ENCODE measurements around the gene KLHL36. TPM values are rescaled to one million over a fixed set of nuclear protein-coding genes. Genes with fewer than 3 reads are reported as not detected.

The KLHL36 gene
- total RNA-seq, 1 experiment from 2014 or later = 79.0 TPM

DNA sequence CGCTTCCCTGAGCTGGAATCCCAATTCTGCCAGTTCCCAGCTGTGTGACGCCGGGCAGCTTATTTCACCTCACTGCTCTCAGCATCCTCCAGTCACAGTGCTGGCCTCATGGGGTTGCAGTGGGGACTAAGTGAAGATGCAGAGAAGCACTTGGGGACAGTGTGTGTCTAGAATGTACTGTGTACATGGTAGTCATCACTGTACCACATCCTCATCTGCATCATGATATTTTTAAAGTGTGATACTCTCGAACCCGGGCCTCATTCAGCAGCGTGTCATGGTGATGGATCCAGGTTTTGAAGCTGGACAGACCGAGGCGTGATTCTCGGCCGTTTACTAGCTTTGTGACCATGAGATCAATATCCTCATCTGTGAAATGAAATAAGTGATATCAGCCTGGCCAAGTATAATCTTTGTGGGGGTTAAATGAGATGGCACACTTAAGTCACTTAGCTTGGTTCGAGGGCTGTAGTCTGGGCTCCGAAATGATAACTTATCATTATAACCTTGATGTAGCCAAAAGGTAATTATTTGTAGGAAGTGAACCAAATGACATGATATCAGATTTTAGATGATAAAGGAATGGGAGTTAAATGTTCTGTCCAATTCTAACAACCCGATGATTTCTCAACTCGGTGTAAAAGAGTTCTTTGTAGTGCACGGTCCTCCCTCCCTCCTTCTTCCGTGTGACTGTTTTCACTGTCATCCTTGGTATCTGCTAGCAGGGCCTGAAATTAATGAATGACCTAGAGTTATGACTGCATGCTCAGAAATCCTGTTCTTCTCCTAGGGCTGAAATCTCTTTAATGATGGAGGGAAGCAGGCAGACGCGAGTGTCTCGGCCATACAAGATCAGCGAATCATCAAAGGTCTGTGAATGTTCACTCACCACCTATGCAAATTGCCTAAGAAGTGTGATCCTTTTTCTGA lies 2.0 kb downstream of the KLHL36 start:
- ATAC-seq = no peak
- H3K9me2 ChIP-seq (ENCODE audit: insufficient read depth) = no peaks in the 10 kb centered on the region
- peaks cover 15% of the 10 kb centered on the region for H3K79me2 ChIP-seq (ENCODE audit: insufficient read depth, low read length)
- intact Hi-C loops (cut with micrococcal nuclease) = no loop called here
- no peak overlapping the region for H2AFZ ChIP-seq (ENCODE audit: low read depth, low read length, poor library complexity, severe bottlenecking)
- CTCF ChIA-PET = interaction anchor here (1.0 kb wide), 1 partner anchor 28 kb away, joined by 3 read pairs; no protein-coding TSS in a partner anchor
- H3K27me3 ChIP-seq (ENCODE audit: insufficient read depth, low read length) = no peaks in the 10 kb centered on the region
- no peak overlapping the region for H3K9ac ChIP-seq (ENCODE audit: low read length)
- peaks cover 4 to 6% of the 10 kb centered on the region in 2 experiments; a peak in 3 of 4 replicates for H3K36me3 ChIP-seq (ENCODE audit: control insufficient read depth in 1 of 2, insufficient read depth in 2 of 2, low read length in 2 of 2)
- peaks cover 6 to 15% of the 10 kb centered on the region in 2 experiments; a peak in 3 of 4 replicates for H3K4me1 ChIP-seq (ENCODE audit: control insufficient read depth in 1 of 2, insufficient read depth in 2 of 2, low read length in 2 of 2)
- no peak overlapping the region for H3K4me2 ChIP-seq (ENCODE audit: low read length)
- DNase-seq (ENCODE audit: low read depth, low spot score) = no peak
- no TSS peak for BruUV-seq (replicated peaks)
- TF ChIP-seq EZH2 (IDR thresholded peaks at IDR 0.05) = no peak
- TF ChIP-seq EGR1 (IDR thresholded peaks at IDR 0.05; ENCODE audit: low read depth) = no peak
- no peak for TF ChIP-seq EZH2phosphoT487 (IDR thresholded peaks at IDR 0.05; ENCODE audit: borderline replicate concordance)
- no peak for TF ChIP-seq RAD21 (IDR thresholded peaks at IDR 0.05; ENCODE audit: low read depth)
- no peak for TF ChIP-seq POLR2A (IDR thresholded peaks at IDR 0.05; ENCODE audit: borderline replicate concordance, extremely low read depth, insufficient read depth, insufficient read length)
- no peak for TF ChIP-seq SP1 (IDR thresholded peaks at IDR 0.05; ENCODE audit: low read depth)
- TF ChIP-seq ZFX (IDR thresholded peaks at IDR 0.05) = no peak
- no peak for TF ChIP-seq CEBPB (IDR thresholded peaks at IDR 0.05; ENCODE audit: low read depth)
- TF ChIP-seq CBX3 (IDR thresholded peaks at IDR 0.05; ENCODE audit: low read depth) = no peak
- no peak for TF ChIP-seq JUND (IDR thresholded peaks at IDR 0.05)
- no peak for TF ChIP-seq POLR2AphosphoS5 (IDR thresholded peaks at IDR 0.05; ENCODE audit: low read depth, low read length)
- TF ChIP-seq, protein P1, sequence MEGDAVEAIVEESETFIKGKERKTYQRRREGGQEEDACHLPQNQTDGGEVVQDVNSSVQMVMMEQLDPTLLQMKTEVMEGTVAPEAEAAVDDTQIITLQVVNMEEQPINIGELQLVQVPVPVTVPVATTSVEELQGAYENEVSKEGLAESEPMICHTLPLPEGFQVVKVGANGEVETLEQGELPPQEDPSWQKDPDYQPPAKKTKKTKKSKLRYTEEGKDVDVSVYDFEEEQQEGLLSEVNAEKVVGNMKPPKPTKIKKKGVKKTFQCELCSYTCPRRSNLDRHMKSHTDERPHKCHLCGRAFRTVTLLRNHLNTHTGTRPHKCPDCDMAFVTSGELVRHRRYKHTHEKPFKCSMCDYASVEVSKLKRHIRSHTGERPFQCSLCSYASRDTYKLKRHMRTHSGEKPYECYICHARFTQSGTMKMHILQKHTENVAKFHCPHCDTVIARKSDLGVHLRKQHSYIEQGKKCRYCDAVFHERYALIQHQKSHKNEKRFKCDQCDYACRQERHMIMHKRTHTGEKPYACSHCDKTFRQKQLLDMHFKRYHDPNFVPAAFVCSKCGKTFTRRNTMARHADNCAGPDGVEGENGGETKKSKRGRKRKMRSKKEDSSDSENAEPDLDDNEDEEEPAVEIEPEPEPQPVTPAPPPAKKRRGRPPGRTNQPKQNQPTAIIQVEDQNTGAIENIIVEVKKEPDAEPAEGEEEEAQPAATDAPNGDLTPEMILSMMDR (IDR thresholded peaks at IDR 0.05 in 2 of 3, conservative IDR thresholded peaks at IDR 0.05 in 1 of 3; ENCODE audit: borderline replicate concordance in 1 of 3, insufficient read depth in 1 of 3, low read depth in 2 of 3, low read length in 2 of 3) = no peak
- TF ChIP-seq, protein P2, sequence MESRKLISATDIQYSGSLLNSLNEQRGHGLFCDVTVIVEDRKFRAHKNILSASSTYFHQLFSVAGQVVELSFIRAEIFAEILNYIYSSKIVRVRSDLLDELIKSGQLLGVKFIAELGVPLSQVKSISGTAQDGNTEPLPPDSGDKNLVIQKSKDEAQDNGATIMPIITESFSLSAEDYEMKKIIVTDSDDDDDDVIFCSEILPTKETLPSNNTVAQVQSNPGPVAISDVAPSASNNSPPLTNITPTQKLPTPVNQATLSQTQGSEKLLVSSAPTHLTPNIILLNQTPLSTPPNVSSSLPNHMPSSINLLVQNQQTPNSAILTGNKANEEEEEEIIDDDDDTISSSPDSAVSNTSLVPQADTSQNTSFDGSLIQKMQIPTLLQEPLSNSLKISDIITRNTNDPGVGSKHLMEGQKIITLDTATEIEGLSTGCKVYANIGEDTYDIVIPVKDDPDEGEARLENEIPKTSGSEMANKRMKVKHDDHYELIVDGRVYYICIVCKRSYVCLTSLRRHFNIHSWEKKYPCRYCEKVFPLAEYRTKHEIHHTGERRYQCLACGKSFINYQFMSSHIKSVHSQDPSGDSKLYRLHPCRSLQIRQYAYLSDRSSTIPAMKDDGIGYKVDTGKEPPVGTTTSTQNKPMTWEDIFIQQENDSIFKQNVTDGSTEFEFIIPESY (IDR thresholded peaks at IDR 0.05; ENCODE audit: extremely low read depth, insufficient replicate concordance, low read length) = no peak
- TF ChIP-seq SIN3A (IDR thresholded peaks at IDR 0.05; ENCODE audit: low read depth) = no peak
- no peaks in the 10 kb centered on the region for H4K20me1 ChIP-seq (ENCODE audit: insufficient read depth)
- no peak overlapping the region for H3K27ac ChIP-seq (ENCODE audit: low read depth, low read length)
- RAD21 ChIA-PET (ENCODE audit: low non-redundant PET in 1 of 2, low total read pairs in 2 of 2, uncharacterized antibody in 2 of 2, unreplicated experiment in 2 of 2) = no interaction called here
- POLR2A ChIA-PET = no interaction called here
- H3K4me3 ChIP-seq (replicated peaks in 1 of 2; ENCODE audit: low read depth in 1 of 2, low read length in 2 of 2) = no peak overlapping the region
- H3K9me3 ChIP-seq (ENCODE audit: control insufficient read depth in 1 of 2, insufficient read depth in 1 of 2, low read depth in 1 of 2, low read length in 2 of 2) = no peaks in the 10 kb centered on the region
